Measurements from ENCODE around the gene AP1B1.

- TF ChIP-seq CTCF (IDR thresholded peaks at IDR 0.05; ENCODE audit: low read depth, low read length, missing input control) (no peak), JUND (IDR thresholded peaks at IDR 0.05) (no peak), TAF1 (conservative IDR thresholded peaks at IDR 0.05) (no peak), ZBTB33 (IDR thresholded peaks at IDR 0.05) (no peak), MAX (IDR thresholded peaks at IDR 0.05) (no peak)
These were observed 4.7 kb upstream of the AP1B1 start for GRCh38 chr22:29393019-29393608.
